ENCODE data around the gene SINHCAF. TPM values are rescaled to one million over a fixed set of nuclear protein-coding genes. Genes with fewer than 3 reads are reported as not detected.

SINHCAF gene
- total and polyA plus RNA-seq, 9 of the 15 experiments (the other 6 are each of a cell fraction or from before 2014, with no cell fraction given) = 73.2 to 185 (median 110) TPM

- Histone ChIP-seq H3K27me3 (ENCODE audit: control insufficient read depth in 2 of 2, insufficient read depth in 2 of 2, low read length in 2 of 2) (no peaks in the 10 kb centered on the region), H3K9me3 (replicated peaks; ENCODE audit: control insufficient read depth, insufficient read depth, low read depth, low read length) (no peaks in the 10 kb centered on the region), H3K36me3 (ENCODE audit: control insufficient read depth, insufficient read depth, low read length) (peaks cover 54% of the 10 kb centered on the region), H3K4me1 (replicated peaks in 1 of 2; ENCODE audit: control insufficient read depth in 2 of 2, insufficient read depth in 2 of 2, low read length in 2 of 2) (no peaks in the 10 kb centered on the region; a peak in 1 of 5 replicates), H4K20me1 (replicated peaks; ENCODE audit: control insufficient read depth, insufficient read depth, low read length) (peaks cover 5% of the 10 kb centered on the region; the same call in 1 of the 2 replicates), H3K9me1 (ENCODE audit: control insufficient read depth, insufficient read depth, low read length) (no peaks in the 10 kb centered on the region), H3K9ac (ENCODE audit: insufficient read depth in 1 of 2, low read depth in 2 of 2, low read length in 2 of 2) (no peak overlapping the region), H3K79me2 (ENCODE audit: control insufficient read depth, insufficient read depth, low read length) (0 out of 3 replicates have a peak, but pooled peaks cover under 1% of the 10 kb centered on the region), H3K4me3 (no peak overlapping the region), H3K4me2 (ENCODE audit: insufficient read depth, low read length) (no peak overlapping the region), H3K27ac (ENCODE audit: extremely low read depth, low read depth, low read length) (no peak overlapping the region), H2AFZ (ENCODE audit: low read depth, low read length) (no peak overlapping the region)
- DNase-seq (ENCODE audit: extremely low read depth in 1 of 4, low spot score in 3 of 4) (no peak), FAIRE-seq (no peak), ATAC-seq (no peak)
- no TSS peak for BruUV-seq (replicated peaks)
- intact Hi-C loops (cut with micrococcal nuclease) (no loop called here), in situ Hi-C loops (cut with MboI) (no loop called here)
- ChIA-PET CTCF (ENCODE audit: low intra/inter-chr PET ratio) (no interaction called here), POLR2A (interaction anchor here (0.6 to 1.5 kb wide), 3 partner anchors 9 to 187 kb away, joined by 3 to 4 read pairs (median 4); no protein-coding TSS in a partner anchor)
- 66% methylated on average over 4 of the region's 4 CpGs for WGBS (ENCODE audit: insufficient coverage, low coverage, missing lambda C conversion rate)
- TF ChIP-seq GATAD2A (IDR thresholded peaks at IDR 0.05) = no peak
- no peak for TF ChIP-seq OTX1 (CRISPR knock-in tag; IDR thresholded peaks at IDR 0.05)
- no peak for TF ChIP-seq MNT (conservative IDR thresholded peaks at IDR 0.05)
- no peak for TF ChIP-seq ZNF431 (CRISPR knock-in tag; IDR thresholded peaks at IDR 0.05)
- no peak for TF ChIP-seq STAG1 (CRISPR knock-in tag; IDR thresholded peaks at IDR 0.05; ENCODE audit: borderline replicate concordance)
- TF ChIP-seq GMEB1 (CRISPR knock-in tag; IDR thresholded peaks at IDR 0.05) = no peak
- TF ChIP-seq ZNF12 (CRISPR knock-in tag; IDR thresholded peaks at IDR 0.05) = no peak
- no peak for TF ChIP-seq ZFP36 (IDR thresholded peaks at IDR 0.05; ENCODE audit: low read depth, low read length, partially characterized antibody)
Measured at GRCh38 chr12:31278424-31278823, 47.5 kb downstream of the SINHCAF start.

All from K562 (cell line).